AG04450 (cell line): ENCODE results near the gene GABPB2. TPM values are rescaled to one million over a fixed set of nuclear protein-coding genes. Genes with fewer than 3 reads are reported as not detected.
A peak's percentile ranks its signal among the peaks of the same experiment; 100 is the strongest.

Experiments used
- CTCF ChIA-PET: fragments of 300-600, 350-600 bp; formaldehyde crosslinking; extraction: SDS; loops from one replicate; lab custom pipeline; 2022; ENCODE audit warnings: antibody characterized with exemption, inconsistent platforms; lab: Charles Lee
- POLR2A ChIA-PET: fragments of 350-600 bp; formaldehyde crosslinking; extraction: SDS; loops from one replicate; lab custom pipeline; 2021; ENCODE audit warnings: antibody characterized with exemption, inconsistent platforms; lab: Yijun Ruan, JAX
- DNase-seq: peaks from one replicate; pipeline ENCODE4 v3.0.0-alpha.2; 2011; ENCODE audit warnings: low read depth, low spot score
- H3K27ac ChIP-seq: one replicate; pipeline ENCODE4 v1.5.1; 2012; ENCODE audit warnings: low read depth, low read length, control low read depth
- H3K27me3 ChIP-seq: one replicate; pipeline ENCODE4 v1.6.0; 2012; ENCODE audit warnings: low read length; ENCODE audit not compliant: control insufficient read depth, insufficient read depth
- H3K4me3 ChIP-seq: 2 replicates; pipeline ENCODE4 v1.5.1; 2011; ENCODE audit warnings: mild to moderate bottlenecking, low read depth, low read length, control low read depth
- H3K9me3 ChIP-seq: 2 replicates; pipeline ENCODE4 v1.5.1; 2012; ENCODE audit warnings: low read length; ENCODE audit not compliant: control insufficient read depth, insufficient read depth
- CTCF ChIP-seq: IDR thresholded peaks from 2 replicates; pipeline ENCODE4 v1.5.1; 2011; ENCODE audit warnings: low read depth, low read length, control low read depth, inconsistent platforms
- polyA plus RNA-seq: library from polyadenylated mRNA; depleted of rRNA; stranded (reverse); fragments of >200 nt; gene quantifications from 2 replicates; pipeline ENCODE4 v1.2.3, GENCODE V29; 2011; rRNA removed
- small RNA-seq: library from RNA; depleted of rRNA; stranded (forward); fragments of <200 nt; gene quantifications from one replicate; pipeline ENCODE3, GENCODE V24; 2012; ENCODE audit warnings: low read depth; ENCODE audit not compliant: insufficient read length

The GABPB2 gene
- polyA plus RNA-seq, 1 experiment: 10.0 TPM

- H3K4me3 ChIP-seq: peak overlapping the region; percentile 99
- no peaks in the 10 kb centered on the region for H3K27me3 ChIP-seq
- no peak for TF ChIP-seq CTCF
- ChIA-PET POLR2A (interaction anchor here (0.6 to 1.0 kb wide), 6 partner anchors 12 to 1266 kb away, joined by 3 to 4 read pairs (median 3); partner anchors contain the start of gene VPS72), CTCF (interaction anchor here (1.0 to 2.0 kb wide), 3 partner anchors 9 to 67 kb away, joined by 3 to 9 read pairs (median 6); partner anchors contain the start of gene TMOD4)
- peak; percentile 50 for DNase-seq
- H3K27ac ChIP-seq: peak overlapping the region; percentile 87
- no peaks in the 10 kb centered on the region for H3K9me3 ChIP-seq
Measured at GRCh38 chr1:151166505-151166956, 96.0 kb downstream of the GABPB2 start.

GRCh38 chr1:151167116-151167515 lies 96.6 kb downstream of the GABPB2 start:
- ChIA-PET CTCF (interaction anchor here (1.1 to 2.0 kb wide), 3 partner anchors 9 to 68 kb away, joined by 3 to 6 read pairs (median 5); partner anchors contain the start of gene TMOD4), POLR2A (interaction anchor here (0.6 to 1.0 kb wide), 5 partner anchors 23 to 1267 kb away, joined by 3 to 4 read pairs (median 3); partner anchors contain the start of gene VPS72)
- no peak for DNase-seq
- H3K27ac ChIP-seq: peak overlapping the region; percentile 87
- H3K4me3 ChIP-seq: peak overlapping the region; percentile 99
- no peaks in the 10 kb centered on the region for H3K9me3 ChIP-seq
- H3K27me3 ChIP-seq: no peaks in the 10 kb centered on the region
- no peak for TF ChIP-seq CTCF

- POLR2A ChIA-PET: interaction anchor here (0.6 to 1.2 kb wide), 2 partner anchors 19 to 38 kb away, joined by 3 to 5 read pairs; partner anchors contain the start of gene VPS72
Measured at GRCh38 chr1:151171190-151171589, 100.6 kb downstream of the GABPB2 start.

More at GRCh38 chr1:151171190-151171589, 100.6 kb downstream of the GABPB2 start:
- Histone ChIP-seq H3K27me3 (no peaks in the 10 kb centered on the region), H3K27ac (no peak overlapping the region), H3K4me3 (no peak overlapping the region), H3K9me3 (no peaks in the 10 kb centered on the region)
- TF ChIP-seq CTCF: no peak
- CTCF ChIA-PET: no interaction called here
- no peak for DNase-seq

Small RNA genes lying within 50 kb of the gene (small RNA-seq; reads per million reads assigned to genes)
- 1.3 reads per million for gene RNU6-884P

Other genes starting within 250 kb of the GABPB2 start
- 34.2 and 40.9 TPM in 2 replicates for gene ARNT, start 194.2 kb upstream of the GABPB2 start, polyA plus RNA-seq
- not detected in 2 replicates for gene CTXND2, start 183.6 kb upstream of the GABPB2 start, polyA plus RNA-seq
- gene SETDB1, start 144.4 kb upstream of the GABPB2 start, polyA plus RNA-seq: 30.8 and 35.5 TPM in 2 replicates
- 193 and 217 TPM in 2 replicates for gene CERS2, start 95.9 kb upstream of the GABPB2 start, polyA plus RNA-seq
- gene ANXA9, start 88.5 kb upstream of the GABPB2 start, polyA plus RNA-seq: 0.10 and 0.21 TPM in 2 replicates
- gene MINDY1, start 63.9 kb upstream of the GABPB2 start, polyA plus RNA-seq: 12.8 and 18.0 TPM in 2 replicates
- gene PRUNE1, start 62.3 kb upstream of the GABPB2 start, polyA plus RNA-seq: 18.3 and 21.7 TPM in 2 replicates
- 0.09 and 0.16 TPM in 2 replicates for gene BNIPL, start 34.2 kb upstream of the GABPB2 start, polyA plus RNA-seq
- gene C1orf56, start 23.0 kb upstream of the GABPB2 start, polyA plus RNA-seq: 1.3 and 1.9 TPM in 2 replicates
- 66.3 and 70.3 TPM in 2 replicates for gene CDC42SE1, start 11.1 kb upstream of the GABPB2 start, polyA plus RNA-seq
- gene MLLT11, start 10.4 kb upstream of the GABPB2 start, polyA plus RNA-seq: 25.2 and 28.3 TPM in 2 replicates
- 1.3 and 1.8 TPM in 2 replicates for gene SEMA6C, start 75.9 kb downstream of the GABPB2 start, polyA plus RNA-seq
- not detected in 2 replicates for gene TNFAIP8L2, start 85.9 kb downstream of the GABPB2 start, polyA plus RNA-seq
- gene LYSMD1, start 95.1 kb downstream of the GABPB2 start, polyA plus RNA-seq: 9.1 and 9.6 TPM in 2 replicates
- gene SCNM1, start 95.4 kb downstream of the GABPB2 start, polyA plus RNA-seq: 24.9 and 29.2 TPM in 2 replicates
- gene TMOD4, start 105.2 kb downstream of the GABPB2 start, polyA plus RNA-seq: not detected in 2 replicates
- 66.8 and 75.1 TPM in 2 replicates for gene VPS72, start 119.4 kb downstream of the GABPB2 start, polyA plus RNA-seq
- 170 and 179 TPM in 2 replicates for gene PIP5K1A, start 127.8 kb downstream of the GABPB2 start, polyA plus RNA-seq
- 258 and 275 TPM in 2 replicates for gene PSMD4, start 184.0 kb downstream of the GABPB2 start, polyA plus RNA-seq
- 10.5 and 12.0 TPM in 2 replicates for gene ZNF687, start 211.5 kb downstream of the GABPB2 start, polyA plus RNA-seq